Lung (tissue), 12 donors: Measurements from ENCODE around the gene CFL2. TPM values are rescaled to one million over a fixed set of nuclear protein-coding genes. Genes with fewer than 3 reads are reported as not detected.
"Not testable (repeated sequence)": the region's sequence is repeated elsewhere in the genome, so short reads cannot be mapped to it uniquely, and the experiment has no call there.

Experiments used
- ATAC-seq: fragments of 200-7000 bp; cut with Tn5 transposase; one replicate; pipeline ENCODE4 v1.9.1; 2020; ENCODE audit warnings: moderate number of reproducible peaks; ENCODE audit not compliant: insufficient read depth, low FRiP score
- DNase-seq, 3 donors: peaks; one replicate each; pipeline ENCODE4 v3.0.0-alpha.2; 2013 to 2017
- H3K27ac ChIP-seq, 2 donors: one replicate each; pipeline ENCODE4 v1.5.1; 2013; ENCODE audit warnings: mild to moderate bottlenecking in 2 of 2, moderate library complexity in 2 of 2, control low read depth in 1 of 2, inconsistent platforms in 1 of 2, low read depth in 1 of 2, low read length in 1 of 2
- H3K27me3 ChIP-seq, 3 donors: one replicate each; pipeline ENCODE4 v1.5.1; 2013; ENCODE audit warnings: low read length in 2 of 3; ENCODE audit not compliant: control insufficient read depth in 3 of 3, insufficient read depth in 3 of 3
- H3K36me3 ChIP-seq, 4 donors: one replicate each; pipeline ENCODE4 v1.5.1; 2013; ENCODE audit warnings: low read length in 4 of 4, mild to moderate bottlenecking in 1 of 4, moderate library complexity in 1 of 4; ENCODE audit not compliant: control insufficient read depth in 4 of 4, insufficient read depth in 4 of 4
- H3K4me1 ChIP-seq, 5 donors: one replicate each; pipeline ENCODE4 v1.5.1; 2013; ENCODE audit warnings: low read length in 5 of 5, mild to moderate bottlenecking in 2 of 5, moderate library complexity in 1 of 5; ENCODE audit not compliant: control insufficient read depth in 5 of 5, insufficient read depth in 5 of 5
- H3K4me3 ChIP-seq: one replicate; pipeline ENCODE4 v1.5.1; 2013; ENCODE audit warnings: mild to moderate bottlenecking, control low read depth, moderate library complexity
- H3K9ac ChIP-seq, 2 donors: one replicate each; pipeline ENCODE4 v1.5.1; 2013; ENCODE audit warnings: low read length in 2 of 2, control low read depth in 1 of 2; ENCODE audit not compliant: insufficient read depth in 1 of 2
- H3K9me3 ChIP-seq, 4 donors: one replicate each; pipeline ENCODE4 v1.5.1; 2013; ENCODE audit warnings: low read length in 3 of 4, mild to moderate bottlenecking in 1 of 4, moderate library complexity in 1 of 4; ENCODE audit not compliant: control insufficient read depth in 4 of 4, insufficient read depth in 3 of 4
- CTCF ChIP-seq: IDR thresholded peaks from 2 replicates; pipeline ENCODE4 v1.5.1; 2012; ENCODE audit warnings: mild to moderate bottlenecking; ENCODE audit errors: control extremely low read depth, extremely low read depth
- WGBS, 2 donors: extraction: QIAGEN DNeasy Blood & Tissue Kit; methylation state at CpG; one replicate each; pipeline ENCODE4 v1.1.7; 2013; 5-methylcytosine and 5-hydroxymethylcytosine counted together
- polyA plus RNA-seq, 2 donors: library from polyadenylated mRNA; stranded (reverse); fragments of 200-250 nt; gene quantifications; one replicate each; pipeline ENCODE4 v1.2.1, GENCODE V29; 2013
- total RNA-seq, 2 donors: library from RNA; depleted of rRNA in 1 of 2; stranded (reverse); fragments of >200 nt in 1 of 2; gene quantifications; one replicate each; pipeline ENCODE4 v1.2.1, GENCODE V29; 2014 to 2021
- donor health status: control.
- donor health status: control.
- donor health status: Bipolar disorder and iron deficiency.
- donor health status: healthy.
- donor health status: DM: yes; HTN: yes; CAD: no.

The CFL2 gene
- total and polyA plus RNA-seq, 4 donors: 17.1 to 77.8 (median 33.7) TPM

- Histone ChIP-seq H3K4me1 (no peaks in the 10 kb centered on the region), H3K9ac (no peak overlapping the region), H3K27ac (no peak overlapping the region), H3K27me3 (no peaks in the 10 kb centered on the region), H3K36me3 (no peaks in the 10 kb centered on the region), H3K4me3 (no peak overlapping the region), H3K9me3 (no peaks in the 10 kb centered on the region)
- ATAC-seq (no peak), DNase-seq (peak in 1 of 3 donors; percentile 24)
- 46 to 61% methylated on average over 8 of the region's 8 CpGs for WGBS, 2 donors
- no peak for TF ChIP-seq CTCF
Measured at GRCh38 chr14:34742270-34743115, 28.1 kb upstream of the CFL2 start.

GRCh38 chr14:34741840-34742239 is 27.4 kb upstream of the CFL2 start:
- H3K9ac ChIP-seq: no peak overlapping the region
- no peak for DNase-seq
- no peaks in the 10 kb centered on the region for H3K4me1 ChIP-seq
- no peaks in the 10 kb centered on the region for H3K36me3 ChIP-seq
- no peak for TF ChIP-seq CTCF
- no peaks in the 10 kb centered on the region for H3K27me3 ChIP-seq
- WGBS, 2 donors: 22 to 63% methylated on average over 1 of the region's 1 CpG
- no peak overlapping the region for H3K27ac ChIP-seq
- no peak overlapping the region for H3K4me3 ChIP-seq
- H3K9me3 ChIP-seq: no peaks in the 10 kb centered on the region
- ATAC-seq: no peak

GRCh38 chr14:34740139-34740538 is 25.7 kb upstream of the CFL2 start:
- not testable (repeated sequence) for H3K27ac ChIP-seq, H3K4me1 ChIP-seq, H3K9ac ChIP-seq, H3K4me3 ChIP-seq, H3K9me3 ChIP-seq, ATAC-seq, DNase-seq, H3K36me3 ChIP-seq, H3K27me3 ChIP-seq
- WGBS, 2 donors: 89% methylated on average over 6 of the region's 6 CpGs

GRCh38 chr14:34737079-34737478 is 22.7 kb upstream of the CFL2 start:
- not testable (repeated sequence) for H3K36me3 ChIP-seq, ATAC-seq, H3K27me3 ChIP-seq, H3K9me3 ChIP-seq, H3K9ac ChIP-seq, DNase-seq, H3K27ac ChIP-seq, H3K4me3 ChIP-seq, H3K4me1 ChIP-seq
- WGBS, 2 donors: 87 to 89% methylated on average over 4 of the region's 4 CpGs
